Glutamatergic neuron (in vitro differentiated cells): Measurements from ENCODE around the gene SLC25A51. TPM values are rescaled to one million over a fixed set of nuclear protein-coding genes. Genes with fewer than 3 reads are reported as not detected.
A peak's percentile ranks its signal among the peaks of the same experiment; 100 is the strongest.

ENCODE experiments used
- DNase-seq: peaks from one replicate; pipeline ENCODE4 v3.0.0; 2022
- H3K27ac Mint-ChIP-seq: one replicate; pipeline ENCODE4 v1.8.0; 2020; ENCODE audit warnings: mild to moderate bottlenecking, mixed read lengths, inconsistent platforms; ENCODE audit not compliant: unreplicated experiment
- H3K27me3 Mint-ChIP-seq: one replicate; pipeline ENCODE4 v1.8.0; 2020; ENCODE audit warnings: mild to moderate bottlenecking, moderate library complexity, mixed read lengths, inconsistent platforms; ENCODE audit not compliant: unreplicated experiment
- H3K36me3 Mint-ChIP-seq: one replicate; pipeline ENCODE4 v1.8.0; 2020; ENCODE audit warnings: mild to moderate bottlenecking, mixed read lengths, inconsistent platforms; ENCODE audit not compliant: unreplicated experiment
- H3K4me1 Mint-ChIP-seq: one replicate; pipeline ENCODE4 v1.8.0; 2020; ENCODE audit warnings: mild to moderate bottlenecking, low read depth, mixed read lengths, inconsistent platforms; ENCODE audit not compliant: unreplicated experiment
- H3K4me3 Mint-ChIP-seq: one replicate; pipeline ENCODE4 v1.8.0; 2020; ENCODE audit warnings: mild to moderate bottlenecking, mixed read lengths, inconsistent platforms; ENCODE audit not compliant: unreplicated experiment
- H3K9me3 Mint-ChIP-seq: one replicate; pipeline ENCODE4 v1.8.0; 2020; ENCODE audit warnings: mild to moderate bottlenecking, moderate library complexity, mixed read lengths, inconsistent platforms; ENCODE audit not compliant: unreplicated experiment
- CTCF ChIP-seq: fragments of 200-600 bp; sonication (generic); IDR thresholded peaks from one replicate; pipeline ENCODE4 v1.5.0; 2021; ENCODE audit not compliant: partially characterized antibody, unreplicated experiment
- total RNA-seq: library from RNA; stranded (reverse); fragmentation: NEBNext Ultra II Directional; extraction: Animal tissue kit (Norgen Biotek cat#: 25700); gene quantifications from one replicate; pipeline ENCODE4 v1.2.1, GENCODE V29; 2021; ENCODE audit not compliant: unreplicated experiment

Gene SLC25A51
- total RNA-seq, 1 donor from 2014 or later = 48.6 TPM

- peaks cover 47% of the 10 kb centered on the region for H3K4me1 Mint-ChIP-seq
- peak overlapping the region; percentile 72 for H3K27ac Mint-ChIP-seq
Measured at GRCh38 chr9:37919246-37919955, 15.5 kb upstream of the SLC25A51 start.

GRCh38 chr9:37918665-37919170 is 14.8 kb upstream of the SLC25A51 start:
- peaks cover 18% of the 10 kb centered on the region for H3K9me3 Mint-ChIP-seq
- no peak overlapping the region for H3K4me3 Mint-ChIP-seq
- DNase-seq = no peak
- peak overlapping the region; percentile 69 for H3K27ac Mint-ChIP-seq
- H3K36me3 Mint-ChIP-seq = peaks cover 5% of the 10 kb centered on the region
- H3K27me3 Mint-ChIP-seq = peaks cover 11% of the 10 kb centered on the region
- TF ChIP-seq CTCF = no peak
- peaks cover 46% of the 10 kb centered on the region for H3K4me1 Mint-ChIP-seq

More at GRCh38 chr9:37919246-37919955, 15.5 kb upstream of the SLC25A51 start:
- H3K27me3 Mint-ChIP-seq = peaks cover 11% of the 10 kb centered on the region
- peaks cover 18% of the 10 kb centered on the region for H3K9me3 Mint-ChIP-seq
- no peak overlapping the region for H3K4me3 Mint-ChIP-seq
- no peak for TF ChIP-seq CTCF
- DNase-seq = no peak
- peaks cover 5% of the 10 kb centered on the region for H3K36me3 Mint-ChIP-seq

- no peak overlapping the region for H3K27ac Mint-ChIP-seq
Measured at GRCh38 chr9:37917801-37918664, 14.1 kb upstream of the SLC25A51 start.

GRCh38 chr9:37917313-37917731 is 13.4 kb upstream of the SLC25A51 start:
- peaks cover 5% of the 10 kb centered on the region for H3K36me3 Mint-ChIP-seq
- DNase-seq = no peak
- peaks cover 45% of the 10 kb centered on the region for H3K4me1 Mint-ChIP-seq
- no peak overlapping the region for H3K27ac Mint-ChIP-seq
- peaks cover 22% of the 10 kb centered on the region for H3K9me3 Mint-ChIP-seq
- H3K27me3 Mint-ChIP-seq = peaks cover 15% of the 10 kb centered on the region
- no peak for TF ChIP-seq CTCF
- no peak overlapping the region for H3K4me3 Mint-ChIP-seq

More at GRCh38 chr9:37917801-37918664, 14.1 kb upstream of the SLC25A51 start:
- no peak for TF ChIP-seq CTCF
- no peak overlapping the region for H3K4me3 Mint-ChIP-seq
- H3K4me1 Mint-ChIP-seq = peaks cover 47% of the 10 kb centered on the region
- DNase-seq = no peak
- peaks cover 5% of the 10 kb centered on the region for H3K36me3 Mint-ChIP-seq
- peaks cover 22% of the 10 kb centered on the region for H3K9me3 Mint-ChIP-seq
- H3K27me3 Mint-ChIP-seq = peaks cover 15% of the 10 kb centered on the region
